K562 (cell line): ENCODE data around the gene KIF3B. TPM values are rescaled to one million over a fixed set of nuclear protein-coding genes. Genes with fewer than 3 reads are reported as not detected.

Experiments
- ATF6 ChIP-seq: sonication (generic); formaldehyde crosslinking; IDR thresholded peaks from 2 replicates; pipeline ENCODE4 v1.4.0; 2020; ENCODE audit warnings: mild to moderate bottlenecking, missing genetic modification reagents
- ETS2 ChIP-seq: IDR thresholded peaks from 2 replicates; pipeline ENCODE4 v1.6.1; 2016; ENCODE audit warnings: borderline replicate concordance, missing genetic modification characterization, mild to moderate bottlenecking, moderate library complexity, missing compliant biosample characterization; ENCODE audit not compliant: poor library complexity, severe bottlenecking
- GABPB1 ChIP-seq: sonication (generic); formaldehyde crosslinking; IDR thresholded peaks from 2 replicates; pipeline ENCODE4 v1.8.0; 2022; ENCODE audit warnings: mild to moderate bottlenecking, missing genetic modification reagents
- HCFC1 ChIP-seq: IDR thresholded peaks from 2 replicates; pipeline ENCODE4 v1.6.1; 2012; ENCODE audit warnings: low read depth, low read length, improper control_type of control experiment
- IRF9 ChIP-seq: fragments of 450-650 bp; IDR thresholded peaks from 2 replicates; pipeline ENCODE4 v1.6.1; 2016; ENCODE audit warnings: missing biosample characterization, missing genetic modification characterization
- MYBL2 ChIP-seq, 2 experiments: fragments of 450-650 bp in 1 of 2; sonication (generic) in 1 of 2; formaldehyde crosslinking in 1 of 2; IDR thresholded peaks; 2 replicates each; pipeline versions ENCODE4 v1.6.1 to v1.8.1; 2017 to 2022; ENCODE audit warnings: borderline replicate concordance in 1 of 2, inconsistent platforms in 1 of 2, low read depth in 1 of 2, mild to moderate bottlenecking in 1 of 2, missing genetic modification reagents in 1 of 2, moderate library complexity in 1 of 2
- NCOA4 ChIP-seq: fragments of 450-650 bp; IDR thresholded peaks from 2 replicates; pipeline ENCODE4 v1.6.1; 2018; ENCODE audit warnings: mild to moderate bottlenecking; ENCODE audit not compliant: partially characterized antibody
- NONO ChIP-seq, 2 experiments: fragments of 200-400 bp in 1 of 2; fragments of 450-650 bp in 1 of 2; formaldehyde crosslinking in 1 of 2; IDR thresholded peaks; 2 replicates each; pipeline ENCODE4 v1.6.1; 2017; ENCODE audit warnings: low read depth in 2 of 2, mild to moderate bottlenecking in 2 of 2, moderate library complexity in 2 of 2, low read length in 1 of 2
- PBX2 ChIP-seq, 2 experiments: IDR thresholded peaks in 1 of 2; conservative IDR thresholded peaks in 1 of 2; 2 replicates each; pipeline ENCODE4 v1.6.1; 2016; ENCODE audit warnings: low read depth in 2 of 2, mild to moderate bottlenecking in 1 of 2, missing compliant biosample characterization in 1 of 2, missing genetic modification characterization in 1 of 2, moderate library complexity in 1 of 2
- SIX5 ChIP-seq, 2 experiments: IDR thresholded peaks; 2 replicates each; pipeline ENCODE4 v1.6.1; 2011; ENCODE audit warnings: low read length in 2 of 2, borderline replicate concordance in 1 of 2, low read depth in 1 of 2, mild to moderate bottlenecking in 1 of 2, moderate library complexity in 1 of 2; ENCODE audit not compliant: insufficient read depth in 1 of 2
- SP1 ChIP-seq: sonication (generic); formaldehyde crosslinking; IDR thresholded peaks from 2 replicates; pipeline ENCODE4 v1.8.1; 2022; ENCODE audit warnings: mild to moderate bottlenecking, missing genetic modification reagents
- UBTF ChIP-seq, 2 experiments: IDR thresholded peaks; 2 replicates each; pipeline ENCODE4 v1.6.1; 2012; ENCODE audit warnings: improper control_type of control experiment in 2 of 2, low read depth in 2 of 2, low read length in 2 of 2, borderline replicate concordance in 1 of 2
- ZNF655 ChIP-seq: fragments of 250-450 bp; sonication (Bioruptor Pico); IDR thresholded peaks from 2 replicates; pipeline ENCODE4 v1.5.0; 2021
- ZNF764 ChIP-seq: fragments of 250-450 bp; sonication (Bioruptor Pico); IDR thresholded peaks from 2 replicates; pipeline ENCODE4 v1.4.0; 2020; ENCODE audit warnings: low read depth, mild to moderate bottlenecking, moderate library complexity
- polyA plus RNA-seq, 8 experiments: library from polyadenylated mRNA; depleted of rRNA in 4 of 8; stranded (reverse) in 5 of 8; unstranded in 3 of 8; fragments of >200 nt; fragmentation: Nextera tagmentation in 2 of 8; fragmentation: Illumina TruSeq in 1 of 8; extraction: Ambion mirVana in 2 of 8; extraction: Trizol in 1 of 8; gene quantifications; 2 replicates each; pipeline versions ENCODE4 v1.2.1 to v1.2.3, GENCODE V29; 2011 to 2014; ENCODE audit warnings: inconsistent platforms in 1 of 8, missing spikeins in 1 of 8
- total RNA-seq, 7 experiments: library from RNA; depleted of rRNA in 6 of 7; stranded (reverse); fragments of >200 nt in 6 of 7; fragmentation: Illumina TruSeq in 2 of 7; extraction: Trizol in 2 of 7; gene quantifications; 2 replicates each; pipeline versions ENCODE4 v1.2.1 to v1.2.3, GENCODE V29; 2011 to 2021; ENCODE audit warnings: low replicate concordance in 1 of 7

KIF3B gene
- total and polyA plus RNA-seq, 9 of the 15 experiments (the other 6 are each of a cell fraction or from before 2014, with no cell fraction given): 2.9 to 12.3 (median 8.6) TPM

GRCh38 chr20:32357869-32358631, 80.6 kb downstream of the KIF3B start, which contains the start of gene ASXL1 (continued):
- TF ChIP-seq ETS2 (tag) (no peak), UBTF (IDR thresholded peaks at IDR 0.05; ENCODE audit: borderline replicate concordance in 1 of 2, low read depth in 2 of 2, low read length in 2 of 2) (no peak), SP1 (CRISPR knock-in tag) (peak; percentile 82), PBX2 (CRISPR knock-in tag; IDR thresholded peaks at IDR 0.05; ENCODE audit: low read depth) (no peak), PBX2 (tag; conservative IDR thresholded peaks at IDR 0.05; ENCODE audit: low read depth) (no peak), SIX5 (IDR thresholded peaks at IDR 0.05; ENCODE audit: borderline replicate concordance in 1 of 2, insufficient read depth in 1 of 2, low read depth in 1 of 2, low read length in 2 of 2) (peak; percentile 83 to 85), ATF6 (CRISPR knock-in tag) (0 out of 2 replicates have a peak, but pooled peaks have one; percentile 29), IRF9 (tag) (no peak), HCFC1 (peak; percentile 97), NCOA4 (no peak), ZNF655 (CRISPR knock-in tag) (no peak), GABPB1 (CRISPR knock-in tag) (peak; percentile 94), ZNF764 (CRISPR knock-in tag) (no peak), MYBL2 (IDR thresholded peaks at IDR 0.05; ENCODE audit: low read depth) (peak; percentile 89), MYBL2 (CRISPR knock-in tag; IDR thresholded peaks at IDR 0.05; ENCODE audit: borderline replicate concordance) (peak; percentile 71; the same call in 1 of the 2 replicates), NONO (IDR thresholded peaks at IDR 0.05; ENCODE audit: low read depth in 2 of 2, low read length in 1 of 2) (peak in 1 of 2 experiments; percentile 31; a peak in 1 of 4 replicates)
